Measurements from ENCODE around the gene NTNG2.

DNA sequence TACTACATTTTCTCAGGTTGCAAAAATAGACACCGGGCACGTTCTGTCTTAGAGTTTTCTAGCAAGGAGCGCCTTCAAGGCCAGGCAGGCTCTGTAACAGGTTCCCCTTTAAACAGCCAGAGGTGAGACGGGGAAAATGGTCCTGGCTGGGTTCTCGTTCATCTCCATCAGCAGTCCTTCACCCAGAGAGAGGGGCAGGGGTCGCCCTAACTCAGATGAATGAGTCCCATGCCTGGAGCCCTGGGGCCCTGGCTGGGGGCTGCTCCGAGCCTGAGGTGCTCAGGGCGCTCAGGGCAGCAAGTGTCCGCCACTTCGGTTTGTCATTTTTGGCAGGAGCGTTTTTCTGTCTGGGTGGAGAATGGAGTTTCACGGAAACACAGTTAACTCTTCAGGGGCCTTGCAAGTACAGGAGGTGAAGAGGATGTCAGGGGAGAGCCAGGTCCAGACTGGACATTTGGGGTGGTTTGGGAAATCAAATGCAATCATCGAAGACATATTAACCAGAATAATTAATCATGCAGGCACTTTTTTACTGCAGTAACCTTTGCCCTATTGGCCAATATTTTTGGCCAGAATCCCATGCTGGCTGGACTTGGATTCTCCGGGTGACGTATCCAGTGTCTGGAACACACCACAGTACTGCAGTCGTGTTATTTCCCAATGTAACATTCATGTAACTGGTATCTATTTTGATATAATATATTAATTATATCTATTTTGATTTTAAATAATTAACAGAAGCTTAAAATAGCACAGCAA, 2.9 kb downstream of the NTNG2 start:
- TF ChIP-seq CTCF (IDR thresholded peaks at IDR 0.05) (no peak), POLR2AphosphoS5 (IDR thresholded peaks at IDR 0.05) (peak in 1 of 3 donors; percentile 12), POLR2A (IDR thresholded peaks at IDR 0.05) (no peak)
